ENCODE data around the gene DCBLD2. TPM values are rescaled to one million over a fixed set of nuclear protein-coding genes. Genes with fewer than 3 reads are reported as not detected.

The DCBLD2 gene
- total and polyA plus RNA-seq, 2 of the 13 experiments (the other 11 are each of a cell fraction or from before 2014, with no cell fraction given), result 43.8 to 56.9 TPM

GRCh38 chr3:98901392-98902350 is at the start of gene DCBLD2 (continued):
- no peak for TF ChIP-seq PRDM15 (CRISPR knock-in tag; IDR thresholded peaks at IDR 0.05)
- 0 out of 2 replicates have a peak, but pooled peaks have one; percentile 25 for TF ChIP-seq ZNF138 (CRISPR knock-in tag; IDR thresholded peaks at IDR 0.05; ENCODE audit: low read depth)
- TF ChIP-seq NONO (IDR thresholded peaks at IDR 0.05), result no peak
- TF ChIP-seq NONO (CRISPR knock-in tag; conservative IDR thresholded peaks at IDR 0.05), result no peak
- TF ChIP-seq SIN3A (IDR thresholded peaks at IDR 0.05; ENCODE audit: borderline replicate concordance, low read depth, low read length), result no peak
- TF ChIP-seq SMARCE1 (IDR thresholded peaks at IDR 0.05; ENCODE audit: borderline replicate concordance), result no peak
- peak; percentile 71; the same call in 1 of the 2 replicates for TF ChIP-seq ZNF747 (CRISPR knock-in tag; IDR thresholded peaks at IDR 0.05; ENCODE audit: borderline replicate concordance)
- peak; percentile 23; the same call in 1 of the 2 replicates for TF ChIP-seq ZBTB10 (CRISPR knock-in tag; IDR thresholded peaks at IDR 0.05; ENCODE audit: borderline replicate concordance)
- TF ChIP-seq EEA1 (CRISPR knock-in tag; IDR thresholded peaks at IDR 0.05; ENCODE audit: borderline replicate concordance), result peak; percentile 60; the same call in 1 of the 2 replicates
- no peak for TF ChIP-seq ATF2 (CRISPR knock-in tag; IDR thresholded peaks at IDR 0.05)
- peak; percentile 70; the same call in 1 of the 2 replicates for TF ChIP-seq MXD4 (CRISPR knock-in tag; IDR thresholded peaks at IDR 0.05)
- no peak for TF ChIP-seq ZBTB4 (CRISPR knock-in tag; IDR thresholded peaks at IDR 0.05; ENCODE audit: borderline replicate concordance)
- TF ChIP-seq ZNF10 (CRISPR knock-in tag; IDR thresholded peaks at IDR 0.05; ENCODE audit: borderline replicate concordance, low read depth), result no peak

Data from HepG2 (cell line).